GM23338 (cell line): ENCODE results near the gene UBQLN1. TPM values are rescaled to one million over a fixed set of nuclear protein-coding genes. Genes with fewer than 3 reads are reported as not detected.

Experiments
- ATAC-seq: fragments of 200-7000 bp; cut with Tn5 transposase; 3 replicates; pipeline ENCODE4 v1.9.1; 2020
- DNase-seq: peaks from one replicate; pipeline ENCODE4 v3.0.0-alpha.2; 2015; ENCODE audit warnings: low spot score
- H2AFZ ChIP-seq: fragments of 200-600 bp; sonication (generic); 2 replicates; pipeline ENCODE4 v1.8.0; 2016; ENCODE audit warnings: antibody characterized with exemption, mild to moderate bottlenecking, moderate library complexity
- H3F3A ChIP-seq: fragments of 200-600 bp; sonication (generic); replicated peaks from 2 replicates; pipeline ENCODE4 v1.8.0; 2017; ENCODE audit warnings: antibody characterized with exemption, mixed run types, low read depth
- H3K27ac ChIP-seq: fragments of 200-600 bp; sonication (generic); 2 replicates; pipeline ENCODE4 v1.6.1; 2016; ENCODE audit warnings: low read depth
- H3K27me3 ChIP-seq: fragments of 200-600 bp; sonication (generic); 2 replicates; pipeline ENCODE4 v1.8.0; 2016; ENCODE audit warnings: mild to moderate bottlenecking, mixed run types, moderate library complexity; ENCODE audit not compliant: insufficient read depth
- H3K36me3 ChIP-seq: fragments of 200-600 bp; sonication (generic); 2 replicates; pipeline ENCODE4 v1.8.0; 2016; ENCODE audit warnings: mild to moderate bottlenecking; ENCODE audit not compliant: insufficient read depth
- H3K4me1 ChIP-seq: fragments of 200-600 bp; sonication (generic); 2 replicates; pipeline ENCODE4 v1.8.0; 2016; ENCODE audit warnings: mild to moderate bottlenecking, moderate library complexity; ENCODE audit not compliant: insufficient read depth
- H3K4me2 ChIP-seq: fragments of 200-600 bp; sonication (generic); 2 replicates; pipeline ENCODE4 v1.7.1; 2017; ENCODE audit warnings: mixed run types
- H3K4me3 ChIP-seq: fragments of 200-600 bp; sonication (generic); 2 replicates; pipeline ENCODE4 v1.6.1; 2016; ENCODE audit warnings: mixed run types
- H3K79me2 ChIP-seq: fragments of 200-600 bp; sonication (generic); replicated peaks from 2 replicates; pipeline ENCODE4 v1.8.0; 2017; ENCODE audit warnings: mild to moderate bottlenecking; ENCODE audit not compliant: insufficient read depth
- H3K9me2 ChIP-seq: fragments of 200-600 bp; sonication (generic); 2 replicates; pipeline ENCODE4 v1.8.0; 2017; ENCODE audit not compliant: insufficient read depth
- H4K20me1 ChIP-seq: fragments of 200-600 bp; sonication (generic); replicated peaks from 2 replicates; pipeline ENCODE4 v1.8.0; 2017; ENCODE audit warnings: mild to moderate bottlenecking; ENCODE audit not compliant: insufficient read depth
- H3K27ac Mint-ChIP-seq: 2 replicates; pipeline ENCODE4 v1.8.0; 2020; ENCODE audit warnings: inconsistent platforms, mild to moderate bottlenecking, moderate library complexity, mixed read lengths
- H3K27me3 Mint-ChIP-seq: 3 replicates; pipeline ENCODE4 v1.8.0; 2022; ENCODE audit warnings: low read depth, mild to moderate bottlenecking, moderate library complexity, mixed read lengths, inconsistent platforms; ENCODE audit not compliant: insufficient read depth, poor library complexity
- H3K36me3 Mint-ChIP-seq: 3 replicates; pipeline ENCODE4 v1.8.0; 2021; ENCODE audit warnings: low read depth, mild to moderate bottlenecking, inconsistent platforms, moderate library complexity, mixed read lengths
- H3K4me1 Mint-ChIP-seq: 3 replicates; pipeline ENCODE4 v1.8.0; 2020; ENCODE audit warnings: mild to moderate bottlenecking, inconsistent platforms, mixed read lengths
- H3K4me3 Mint-ChIP-seq: 3 replicates; pipeline ENCODE4 v1.8.0; 2021; ENCODE audit warnings: moderate library complexity, mild to moderate bottlenecking, inconsistent platforms, mixed read lengths
- H3K9me3 Mint-ChIP-seq: 3 replicates; pipeline ENCODE4 v1.8.0; 2020; ENCODE audit warnings: moderate library complexity, mild to moderate bottlenecking, inconsistent platforms, mixed read lengths
- CREB1 ChIP-seq: fragments of 250-450 bp; sonication (Bioruptor Pico); IDR thresholded peaks from 2 replicates; pipeline ENCODE4 v1.5.0; 2020; ENCODE audit warnings: low read depth, mild to moderate bottlenecking, moderate library complexity
- EZH2 ChIP-seq: fragments of 200-600 bp; sonication (generic); IDR thresholded peaks from one replicate; pipeline ENCODE4 v1.8.0; 2017; ENCODE audit warnings: antibody characterized with exemption, mild to moderate bottlenecking, low read depth; ENCODE audit not compliant: unreplicated experiment
- JUNB ChIP-seq: IDR thresholded peaks from one replicate; pipeline ENCODE4 v1.6.1; 2016; ENCODE audit warnings: antibody characterized with exemption; ENCODE audit not compliant: unreplicated experiment
- NANOG ChIP-seq: IDR thresholded peaks from 2 replicates; pipeline ENCODE4 v1.6.1; 2016; ENCODE audit warnings: antibody characterized with exemption, borderline replicate concordance
- POLR2AphosphoS5 ChIP-seq: IDR thresholded peaks from 2 replicates; pipeline ENCODE4 v1.6.1; 2016; ENCODE audit warnings: antibody characterized with exemption, low read depth
- STAT1 ChIP-seq: IDR thresholded peaks from one replicate; pipeline ENCODE4 v1.6.1; 2016; ENCODE audit warnings: antibody characterized with exemption; ENCODE audit not compliant: unreplicated experiment
- ZNF114 ChIP-seq: fragments of 250-450 bp; sonication (Bioruptor Pico); IDR thresholded peaks from 2 replicates; pipeline ENCODE4 v1.5.0; 2020; ENCODE audit warnings: mild to moderate bottlenecking, moderate library complexity
- ZNF331 ChIP-seq: fragments of 250-450 bp; sonication (Bioruptor Pico); IDR thresholded peaks from 2 replicates; pipeline ENCODE4 v1.5.0; 2020; ENCODE audit warnings: low read depth, mild to moderate bottlenecking, moderate library complexity
- polyA plus RNA-seq: library from polyadenylated mRNA; unstranded; fragments of >200 nt; fragmentation: Nextera tagmentation; extraction: Ambion mirVana; gene quantifications from 2 replicates; pipeline ENCODE4 v1.2.1, GENCODE V29; 2016
- total RNA-seq: library from RNA; depleted of rRNA; stranded (reverse); fragments of >200 nt; shearing (Covaris generic); gene quantifications from 2 replicates; pipeline ENCODE4 v1.2.3, GENCODE V29; 2014
- TF ChIP-seq, protein P1 (sequence below), 2 experiments: fragments of 200-600 bp in 1 of 2; sonication (generic) in 1 of 2; conservative IDR thresholded peaks; 2 replicates each; pipeline versions ENCODE4 v1.5.1 to v1.6.1; 2016 to 2017; ENCODE audit warnings: antibody characterized with exemption in 2 of 2, low read depth in 2 of 2, mild to moderate bottlenecking in 2 of 2, moderate library complexity in 1 of 2
- TF ChIP-seq, protein P2 (sequence below): fragments of 250-450 bp; sonication (Bioruptor Pico); IDR thresholded peaks from 2 replicates; pipeline ENCODE4 v1.5.0; 2020; ENCODE audit warnings: mild to moderate bottlenecking, moderate library complexity
- TF ChIP-seq, protein P3 (sequence below): IDR thresholded peaks from 2 replicates; pipeline ENCODE4 v1.6.1; 2016; ENCODE audit warnings: antibody characterized with exemption
- TF ChIP-seq, protein P4 (sequence below): IDR thresholded peaks from one replicate; pipeline ENCODE4 v1.6.1; 2018; ENCODE audit warnings: antibody characterized with exemption; ENCODE audit not compliant: unreplicated experiment

Gene UBQLN1
- total and polyA plus RNA-seq, 2 experiments from 2014 or later: 90.5 to 168 TPM

DNA sequence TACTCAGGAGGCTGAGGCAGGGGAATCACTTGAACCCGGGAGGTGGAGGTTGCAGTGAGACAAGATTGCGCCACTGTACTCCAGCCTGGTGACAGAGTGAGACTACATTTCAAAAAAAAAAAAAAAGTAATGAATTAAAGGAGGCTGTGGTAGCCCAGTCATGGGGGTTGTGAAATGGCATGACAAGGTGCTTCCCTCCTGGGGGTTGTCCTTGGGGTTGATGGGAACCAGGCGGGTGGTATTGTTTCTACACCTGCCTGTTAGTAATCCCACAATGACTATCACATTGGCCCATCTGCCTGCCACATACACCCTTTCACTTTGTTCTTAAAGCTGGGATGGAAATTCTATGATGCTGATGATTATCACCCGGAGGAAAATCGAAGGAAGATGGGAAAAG, 79.2 kb downstream of the UBQLN1 start (continued):
- no peak for TF ChIP-seq CREB1 (CRISPR knock-in tag)
- TF ChIP-seq EZH2: no peak
- TF ChIP-seq, protein P1, sequence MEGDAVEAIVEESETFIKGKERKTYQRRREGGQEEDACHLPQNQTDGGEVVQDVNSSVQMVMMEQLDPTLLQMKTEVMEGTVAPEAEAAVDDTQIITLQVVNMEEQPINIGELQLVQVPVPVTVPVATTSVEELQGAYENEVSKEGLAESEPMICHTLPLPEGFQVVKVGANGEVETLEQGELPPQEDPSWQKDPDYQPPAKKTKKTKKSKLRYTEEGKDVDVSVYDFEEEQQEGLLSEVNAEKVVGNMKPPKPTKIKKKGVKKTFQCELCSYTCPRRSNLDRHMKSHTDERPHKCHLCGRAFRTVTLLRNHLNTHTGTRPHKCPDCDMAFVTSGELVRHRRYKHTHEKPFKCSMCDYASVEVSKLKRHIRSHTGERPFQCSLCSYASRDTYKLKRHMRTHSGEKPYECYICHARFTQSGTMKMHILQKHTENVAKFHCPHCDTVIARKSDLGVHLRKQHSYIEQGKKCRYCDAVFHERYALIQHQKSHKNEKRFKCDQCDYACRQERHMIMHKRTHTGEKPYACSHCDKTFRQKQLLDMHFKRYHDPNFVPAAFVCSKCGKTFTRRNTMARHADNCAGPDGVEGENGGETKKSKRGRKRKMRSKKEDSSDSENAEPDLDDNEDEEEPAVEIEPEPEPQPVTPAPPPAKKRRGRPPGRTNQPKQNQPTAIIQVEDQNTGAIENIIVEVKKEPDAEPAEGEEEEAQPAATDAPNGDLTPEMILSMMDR (conservative IDR thresholded peaks at IDR 0.05; ENCODE audit: low read depth in 2 of 2): no peak

DNA sequence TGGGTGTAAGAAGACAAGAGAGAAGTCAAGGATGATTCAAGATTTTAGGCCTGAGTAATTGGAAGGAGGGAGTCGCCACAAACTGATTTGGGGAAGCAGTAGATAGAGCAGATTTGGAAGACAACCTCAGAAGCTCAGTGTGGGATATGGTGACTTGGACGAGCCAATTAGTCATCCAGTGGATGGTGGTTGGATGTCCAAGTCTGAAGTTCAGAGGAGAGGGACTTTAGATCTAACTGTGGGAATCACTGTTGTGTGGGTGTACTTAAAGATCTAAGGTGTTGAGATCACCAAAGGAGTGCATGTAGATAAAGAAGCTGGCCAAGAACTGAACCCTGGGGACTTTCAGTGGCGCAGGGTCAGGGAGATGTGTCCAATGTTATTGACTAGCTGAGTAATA, 82.6 kb downstream of the UBQLN1 start:
- ATAC-seq (no peak), DNase-seq (no peak)
- Mint-ChIP-seq H3K4me1 (peaks cover 24% of the 10 kb centered on the region), H3K27me3 (peaks cover 6% of the 10 kb centered on the region), H3K9me3 (no peaks in the 10 kb centered on the region), H3K27ac (no peak overlapping the region), H3K4me3 (no peak overlapping the region), H3K36me3 (no peaks in the 10 kb centered on the region)
- no peak overlapping the region for H3K4me2 ChIP-seq
- no peaks in the 10 kb centered on the region for H3K9me2 ChIP-seq
- H3K4me1 ChIP-seq: peaks cover 13% of the 10 kb centered on the region; the same call in 1 of the 2 replicates
- H3F3A ChIP-seq: no peaks in the 10 kb centered on the region
- H4K20me1 ChIP-seq: no peaks in the 10 kb centered on the region
- no peak overlapping the region for H3K4me3 ChIP-seq
- H3K27ac ChIP-seq: no peak overlapping the region
- no peak overlapping the region for H2AFZ ChIP-seq
- H3K79me2 ChIP-seq: no peaks in the 10 kb centered on the region
- TF ChIP-seq ZNF331 (CRISPR knock-in tag) (no peak), JUNB (no peak), EZH2 (no peak), ZNF114 (CRISPR knock-in tag) (no peak), POLR2AphosphoS5 (no peak), STAT1 (no peak), NANOG (no peak)
- TF ChIP-seq, protein P2, sequence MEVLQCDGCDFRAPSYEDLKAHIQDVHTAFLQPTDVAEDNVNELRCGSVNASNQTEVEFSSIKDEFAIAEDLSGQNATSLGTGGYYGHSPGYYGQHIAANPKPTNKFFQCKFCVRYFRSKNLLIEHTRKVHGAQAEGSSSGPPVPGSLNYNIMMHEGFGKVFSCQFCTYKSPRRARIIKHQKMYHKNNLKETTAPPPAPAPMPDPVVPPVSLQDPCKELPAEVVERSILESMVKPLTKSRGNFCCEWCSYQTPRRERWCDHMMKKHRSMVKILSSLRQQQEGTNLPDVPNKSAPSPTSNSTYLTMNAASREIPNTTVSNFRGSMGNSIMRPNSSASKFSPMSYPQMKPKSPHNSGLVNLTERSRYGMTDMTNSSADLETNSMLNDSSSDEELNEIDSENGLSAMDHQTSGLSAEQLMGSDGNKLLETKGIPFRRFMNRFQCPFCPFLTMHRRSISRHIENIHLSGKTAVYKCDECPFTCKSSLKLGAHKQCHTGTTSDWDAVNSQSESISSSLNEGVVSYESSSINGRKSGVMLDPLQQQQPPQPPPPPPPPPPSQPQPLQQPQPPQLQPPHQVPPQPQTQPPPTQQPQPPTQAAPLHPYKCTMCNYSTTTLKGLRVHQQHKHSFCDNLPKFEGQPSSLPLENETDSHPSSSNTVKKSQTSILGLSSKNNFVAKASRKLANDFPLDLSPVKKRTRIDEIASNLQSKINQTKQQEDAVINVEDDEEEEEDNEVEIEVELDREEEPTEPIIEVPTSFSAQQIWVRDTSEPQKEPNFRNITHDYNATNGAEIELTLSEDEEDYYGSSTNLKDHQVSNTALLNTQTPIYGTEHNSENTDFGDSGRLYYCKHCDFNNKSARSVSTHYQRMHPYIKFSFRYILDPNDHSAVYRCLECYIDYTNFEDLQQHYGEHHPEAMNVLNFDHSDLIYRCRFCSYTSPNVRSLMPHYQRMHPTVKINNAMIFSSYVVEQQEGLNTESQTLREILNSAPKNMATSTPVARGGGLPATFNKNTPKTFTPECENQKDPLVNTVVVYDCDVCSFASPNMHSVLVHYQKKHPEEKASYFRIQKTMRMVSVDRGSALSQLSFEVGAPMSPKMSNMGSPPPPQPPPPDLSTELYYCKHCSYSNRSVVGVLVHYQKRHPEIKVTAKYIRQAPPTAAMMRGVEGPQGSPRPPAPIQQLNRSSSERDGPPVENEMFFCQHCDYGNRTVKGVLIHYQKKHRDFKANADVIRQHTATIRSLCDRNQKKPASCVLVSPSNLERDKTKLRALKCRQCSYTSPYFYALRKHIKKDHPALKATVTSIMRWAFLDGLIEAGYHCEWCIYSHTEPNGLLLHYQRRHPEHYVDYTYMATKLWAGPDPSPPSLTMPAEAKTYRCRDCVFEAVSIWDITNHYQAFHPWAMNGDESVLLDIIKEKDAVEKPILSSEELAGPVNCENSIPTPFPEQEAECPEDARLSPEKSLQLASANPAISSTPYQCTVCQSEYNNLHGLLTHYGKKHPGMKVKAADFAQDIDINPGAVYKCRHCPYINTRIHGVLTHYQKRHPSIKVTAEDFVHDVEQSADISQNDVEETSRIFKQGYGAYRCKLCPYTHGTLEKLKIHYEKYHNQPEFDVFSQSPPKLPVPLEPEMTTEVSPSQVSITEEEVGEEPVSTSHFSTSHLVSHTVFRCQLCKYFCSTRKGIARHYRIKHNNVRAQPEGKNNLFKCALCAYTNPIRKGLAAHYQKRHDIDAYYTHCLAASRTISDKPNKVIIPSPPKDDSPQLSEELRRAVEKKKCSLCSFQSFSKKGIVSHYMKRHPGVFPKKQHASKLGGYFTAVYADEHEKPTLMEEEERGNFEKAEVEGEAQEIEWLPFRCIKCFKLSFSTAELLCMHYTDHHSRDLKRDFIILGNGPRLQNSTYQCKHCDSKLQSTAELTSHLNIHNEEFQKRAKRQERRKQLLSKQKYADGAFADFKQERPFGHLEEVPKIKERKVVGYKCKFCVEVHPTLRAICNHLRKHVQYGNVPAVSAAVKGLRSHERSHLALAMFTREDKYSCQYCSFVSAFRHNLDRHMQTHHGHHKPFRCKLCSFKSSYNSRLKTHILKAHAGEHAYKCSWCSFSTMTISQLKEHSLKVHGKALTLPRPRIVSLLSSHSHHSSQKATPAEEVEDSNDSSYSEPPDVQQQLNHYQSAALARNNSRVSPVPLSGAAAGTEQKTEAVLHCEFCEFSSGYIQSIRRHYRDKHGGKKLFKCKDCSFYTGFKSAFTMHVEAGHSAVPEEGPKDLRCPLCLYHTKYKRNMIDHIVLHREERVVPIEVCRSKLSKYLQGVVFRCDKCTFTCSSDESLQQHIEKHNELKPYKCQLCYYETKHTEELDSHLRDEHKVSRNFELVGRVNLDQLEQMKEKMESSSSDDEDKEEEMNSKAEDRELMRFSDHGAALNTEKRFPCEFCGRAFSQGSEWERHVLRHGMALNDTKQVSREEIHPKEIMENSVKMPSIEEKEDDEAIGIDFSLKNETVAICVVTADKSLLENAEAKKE (CRISPR knock-in tag): no peak
- TF ChIP-seq, protein P3, sequence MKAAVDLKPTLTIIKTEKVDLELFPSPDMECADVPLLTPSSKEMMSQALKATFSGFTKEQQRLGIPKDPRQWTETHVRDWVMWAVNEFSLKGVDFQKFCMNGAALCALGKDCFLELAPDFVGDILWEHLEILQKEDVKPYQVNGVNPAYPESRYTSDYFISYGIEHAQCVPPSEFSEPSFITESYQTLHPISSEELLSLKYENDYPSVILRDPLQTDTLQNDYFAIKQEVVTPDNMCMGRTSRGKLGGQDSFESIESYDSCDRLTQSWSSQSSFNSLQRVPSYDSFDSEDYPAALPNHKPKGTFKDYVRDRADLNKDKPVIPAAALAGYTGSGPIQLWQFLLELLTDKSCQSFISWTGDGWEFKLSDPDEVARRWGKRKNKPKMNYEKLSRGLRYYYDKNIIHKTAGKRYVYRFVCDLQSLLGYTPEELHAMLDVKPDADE: no peak
- TF ChIP-seq, protein P4, sequence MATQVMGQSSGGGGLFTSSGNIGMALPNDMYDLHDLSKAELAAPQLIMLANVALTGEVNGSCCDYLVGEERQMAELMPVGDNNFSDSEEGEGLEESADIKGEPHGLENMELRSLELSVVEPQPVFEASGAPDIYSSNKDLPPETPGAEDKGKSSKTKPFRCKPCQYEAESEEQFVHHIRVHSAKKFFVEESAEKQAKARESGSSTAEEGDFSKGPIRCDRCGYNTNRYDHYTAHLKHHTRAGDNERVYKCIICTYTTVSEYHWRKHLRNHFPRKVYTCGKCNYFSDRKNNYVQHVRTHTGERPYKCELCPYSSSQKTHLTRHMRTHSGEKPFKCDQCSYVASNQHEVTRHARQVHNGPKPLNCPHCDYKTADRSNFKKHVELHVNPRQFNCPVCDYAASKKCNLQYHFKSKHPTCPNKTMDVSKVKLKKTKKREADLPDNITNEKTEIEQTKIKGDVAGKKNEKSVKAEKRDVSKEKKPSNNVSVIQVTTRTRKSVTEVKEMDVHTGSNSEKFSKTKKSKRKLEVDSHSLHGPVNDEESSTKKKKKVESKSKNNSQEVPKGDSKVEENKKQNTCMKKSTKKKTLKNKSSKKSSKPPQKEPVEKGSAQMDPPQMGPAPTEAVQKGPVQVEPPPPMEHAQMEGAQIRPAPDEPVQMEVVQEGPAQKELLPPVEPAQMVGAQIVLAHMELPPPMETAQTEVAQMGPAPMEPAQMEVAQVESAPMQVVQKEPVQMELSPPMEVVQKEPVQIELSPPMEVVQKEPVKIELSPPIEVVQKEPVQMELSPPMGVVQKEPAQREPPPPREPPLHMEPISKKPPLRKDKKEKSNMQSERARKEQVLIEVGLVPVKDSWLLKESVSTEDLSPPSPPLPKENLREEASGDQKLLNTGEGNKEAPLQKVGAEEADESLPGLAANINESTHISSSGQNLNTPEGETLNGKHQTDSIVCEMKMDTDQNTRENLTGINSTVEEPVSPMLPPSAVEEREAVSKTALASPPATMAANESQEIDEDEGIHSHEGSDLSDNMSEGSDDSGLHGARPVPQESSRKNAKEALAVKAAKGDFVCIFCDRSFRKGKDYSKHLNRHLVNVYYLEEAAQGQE: no peak
- no peaks in the 10 kb centered on the region for H3K36me3 ChIP-seq
- H3K27me3 ChIP-seq: no peaks in the 10 kb centered on the region
